ENCODE data around the gene ABHD16B.

- TF ChIP-seq CTCF (optimal IDR thresholded peaks at IDR 0.05 in 1 of 3, IDR thresholded peaks at IDR 0.05 in 1 of 3, conservative IDR thresholded peaks at IDR 0.05 in 1 of 3; ENCODE audit: extremely low read depth in 1 of 3, insufficient read depth in 2 of 3, low read length in 3 of 3) (no peak), EZH2 (IDR thresholded peaks at IDR 0.05; ENCODE audit: low read length) (no peak)
Observed at GRCh38 chr20:63837479-63837878, 23.8 kb upstream of the ABHD16B start.

Data from keratinocyte (primary cell).